GM21717 (cell line): ENCODE data around the gene UBIAD1.
"Not testable (repeated sequence)": the region's sequence is repeated elsewhere in the genome, so short reads cannot be mapped to it uniquely, and the experiment has no call there.

Experiments used
- ATAC-seq: cut with Tn5 transposase; IDR thresholded peaks from one replicate; pipeline ENCODE4 v1.9.1; 2021; ENCODE audit warnings: mild to moderate bottlenecking, moderate library complexity; ENCODE audit not compliant: unreplicated experiment

UBIAD1 gene

GRCh38 chr1:11279630-11280029, 6.6 kb downstream of the UBIAD1 start:
- ATAC-seq: no peak

GRCh38 chr1:11280719-11281376, 7.8 kb downstream of the UBIAD1 start:
- ATAC-seq: no peak

GRCh38 chr1:11281518-11282331, 8.7 kb downstream of the UBIAD1 start:
- ATAC-seq: no peak

- no peak for ATAC-seq
These were observed 10.2 kb downstream of the UBIAD1 start for GRCh38 chr1:11283151-11283550.

- no peak for ATAC-seq
These were observed 11.8 kb downstream of the UBIAD1 start for GRCh38 chr1:11284784-11285183.

- ATAC-seq: no peak
These were observed 13.1 kb downstream of the UBIAD1 start for GRCh38 chr1:11285883-11286734.

- ATAC-seq: no peak
These were observed 13.9 kb downstream of the UBIAD1 start for GRCh38 chr1:11286735-11287410.

- ATAC-seq: no peak
These were observed 16.1 kb downstream of the UBIAD1 start for GRCh38 chr1:11289064-11289463.

- no peak for ATAC-seq
These were observed 18.1 kb downstream of the UBIAD1 start for GRCh38 chr1:11291049-11291448.

- ATAC-seq: no peak
These were observed 20.9 kb downstream of the UBIAD1 start for GRCh38 chr1:11293856-11294255.

- ATAC-seq: no peak
These were observed 22.0 kb downstream of the UBIAD1 start for GRCh38 chr1:11294951-11295350.

GRCh38 chr1:11295905-11296304, 22.9 kb downstream of the UBIAD1 start:
- no peak for ATAC-seq

- ATAC-seq: not testable (repeated sequence)
These were observed 24.8 kb downstream of the UBIAD1 start for GRCh38 chr1:11297774-11298173.

- ATAC-seq: no peak
These were observed 25.6 kb downstream of the UBIAD1 start for GRCh38 chr1:11298390-11299224.

- ATAC-seq: no peak
These were observed 26.2 kb downstream of the UBIAD1 start for GRCh38 chr1:11299225-11299574.

- no peak for ATAC-seq
These were observed 28.6 kb downstream of the UBIAD1 start for GRCh38 chr1:11301601-11302000.

GRCh38 chr1:11302366-11302765, 29.4 kb downstream of the UBIAD1 start:
- no peak for ATAC-seq

- not testable (repeated sequence) for ATAC-seq
These were observed 32.5 kb downstream of the UBIAD1 start for GRCh38 chr1:11305516-11305915.

- no peak for ATAC-seq
These were observed 34.9 kb downstream of the UBIAD1 start for GRCh38 chr1:11307852-11308251.

- no peak for ATAC-seq
These were observed 35.8 kb downstream of the UBIAD1 start for GRCh38 chr1:11308699-11309224.
